ENCODE results near the gene DAB2IP. TPM values are rescaled to one million over a fixed set of nuclear protein-coding genes. Genes with fewer than 3 reads are reported as not detected.
A peak's percentile ranks its signal among the peaks of the same experiment; 100 is the strongest.

The DAB2IP gene
- total RNA-seq, 1 donor from 2014 or later, result 67.8 TPM

DNA sequence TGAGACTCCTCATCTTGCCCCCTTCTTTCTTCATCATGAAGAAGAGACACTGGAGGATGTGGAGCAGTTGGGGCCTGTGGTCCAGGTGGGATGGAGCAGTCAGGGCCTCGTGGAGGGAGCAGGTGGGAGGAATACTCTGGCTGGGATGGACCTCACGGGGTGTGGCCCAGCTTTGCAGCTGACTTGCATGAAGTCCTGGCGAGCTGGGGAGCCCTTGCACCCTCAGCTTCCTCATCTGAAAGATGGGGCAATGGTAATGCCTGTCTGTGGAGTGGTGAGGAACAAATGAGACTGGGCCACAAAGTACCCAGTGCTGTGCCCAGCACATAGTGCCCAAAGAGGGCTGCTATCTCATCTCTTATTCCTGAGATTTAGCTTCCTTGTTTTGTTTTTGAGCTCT, 91.5 kb downstream of the DAB2IP start:
- Mint-ChIP-seq H3K36me3 (ENCODE audit: insufficient read depth) (no peaks in the 10 kb centered on the region), H3K4me1 (ENCODE audit: low read depth) (peaks cover 42% of the 10 kb centered on the region)

GRCh38 chr9:121743441-121744001, 92.1 kb downstream of the DAB2IP start:
- no peaks in the 10 kb centered on the region for H3K36me3 Mint-ChIP-seq (ENCODE audit: insufficient read depth)

More for the DNA sequence above, 91.5 kb downstream of the DAB2IP start:
- H3K27ac Mint-ChIP-seq, result peak overlapping the region; percentile 29
- no peak for TF ChIP-seq CTCF (IDR thresholded peaks at IDR 0.05; ENCODE audit: unreplicated experiment)
- DNase-seq (ENCODE audit: low spot score, unreplicated experiment), result no peak
- H3K4me3 Mint-ChIP-seq (ENCODE audit: low read depth), result no peak overlapping the region
- H3K9me3 Mint-ChIP-seq (ENCODE audit: low read depth), result no peaks in the 10 kb centered on the region
- H3K27me3 Mint-ChIP-seq, result no peaks in the 10 kb centered on the region

GRCh38 chr9:121744002-121744686, 92.7 kb downstream of the DAB2IP start:
- Mint-ChIP-seq H3K9me3 (ENCODE audit: low read depth) (no peaks in the 10 kb centered on the region), H3K4me1 (ENCODE audit: low read depth) (peaks cover 32% of the 10 kb centered on the region), H3K27ac (no peak overlapping the region), H3K27me3 (no peaks in the 10 kb centered on the region), H3K36me3 (ENCODE audit: insufficient read depth) (no peaks in the 10 kb centered on the region), H3K4me3 (ENCODE audit: low read depth) (no peak overlapping the region)
- DNase-seq (ENCODE audit: low spot score, unreplicated experiment), result no peak
- peak; percentile 41 for TF ChIP-seq CTCF (IDR thresholded peaks at IDR 0.05; ENCODE audit: unreplicated experiment)

More at GRCh38 chr9:121743441-121744001, 92.1 kb downstream of the DAB2IP start:
- Mint-ChIP-seq H3K9me3 (ENCODE audit: low read depth) (no peaks in the 10 kb centered on the region), H3K4me1 (ENCODE audit: low read depth) (peaks cover 38% of the 10 kb centered on the region), H3K27me3 (no peaks in the 10 kb centered on the region), H3K27ac (no peak overlapping the region), H3K4me3 (ENCODE audit: low read depth) (no peak overlapping the region)
- TF ChIP-seq CTCF (IDR thresholded peaks at IDR 0.05; ENCODE audit: unreplicated experiment), result peak; percentile 14
- DNase-seq (ENCODE audit: low spot score, unreplicated experiment), result peak; percentile 70

GRCh38 chr9:121744687-121745395, 93.4 kb downstream of the DAB2IP start:
- Mint-ChIP-seq H3K4me3 (ENCODE audit: low read depth) (no peak overlapping the region), H3K27me3 (no peaks in the 10 kb centered on the region), H3K9me3 (ENCODE audit: low read depth) (no peaks in the 10 kb centered on the region), H3K4me1 (ENCODE audit: low read depth) (peaks cover 32% of the 10 kb centered on the region), H3K36me3 (ENCODE audit: insufficient read depth) (no peaks in the 10 kb centered on the region), H3K27ac (no peak overlapping the region)
- DNase-seq (ENCODE audit: low spot score, unreplicated experiment), result no peak
- no peak for TF ChIP-seq CTCF (IDR thresholded peaks at IDR 0.05; ENCODE audit: unreplicated experiment)

GRCh38 chr9:121745396-121745695, 93.9 kb downstream of the DAB2IP start:
- no peak overlapping the region for H3K27ac Mint-ChIP-seq
- peaks cover 35% of the 10 kb centered on the region for H3K4me1 Mint-ChIP-seq (ENCODE audit: low read depth)
- DNase-seq (ENCODE audit: low spot score, unreplicated experiment), result no peak
- H3K9me3 Mint-ChIP-seq (ENCODE audit: low read depth), result no peaks in the 10 kb centered on the region
- no peak for TF ChIP-seq CTCF (IDR thresholded peaks at IDR 0.05; ENCODE audit: unreplicated experiment)
- no peaks in the 10 kb centered on the region for H3K27me3 Mint-ChIP-seq
- no peak overlapping the region for H3K4me3 Mint-ChIP-seq (ENCODE audit: low read depth)
- H3K36me3 Mint-ChIP-seq (ENCODE audit: insufficient read depth), result no peaks in the 10 kb centered on the region
